Sigmoid colon (tissue), 7 donors: ENCODE results near the gene ETV2. TPM values are rescaled to one million over a fixed set of nuclear protein-coding genes. Genes with fewer than 3 reads are reported as not detected.
A peak's percentile ranks its signal among the peaks of the same experiment; 100 is the strongest.

ENCODE experiments used
- DNase-seq: peaks from one replicate; pipeline ENCODE4 v3.0.0-alpha.2; 2019
- H3K27ac ChIP-seq, 4 donors: fragments of 200-600 bp; sonication (generic); one replicate each; pipeline ENCODE4 v1.5.1; 2016 to 2019; ENCODE audit warnings: mild to moderate bottlenecking in 1 of 4
- H3K27me3 ChIP-seq, 3 donors: fragments of 200-600 bp; sonication (generic); one replicate each; pipeline ENCODE4 v1.5.1; 2019; ENCODE audit warnings: mild to moderate bottlenecking in 1 of 3
- H3K36me3 ChIP-seq, 4 donors: fragments of 200-600 bp; sonication (generic); one replicate each; pipeline ENCODE4 v1.5.1; 2016 to 2019
- H3K4me1 ChIP-seq, 4 donors: fragments of 200-600 bp; sonication (generic); one replicate each; pipeline ENCODE4 v1.5.1; 2017 to 2019
- H3K4me3 ChIP-seq, 4 donors: fragments of 200-600 bp; sonication (generic); one replicate each; pipeline ENCODE4 v1.5.1; 2017 to 2019; ENCODE audit warnings: mild to moderate bottlenecking in 2 of 4, moderate library complexity in 1 of 4
- H3K9me3 ChIP-seq, 4 donors: fragments of 200-600 bp in 3 of 4; sonication (generic) in 3 of 4; one replicate each; pipeline versions ENCODE4 v1.5.1 to v1.6.1; 2013 to 2019
- EP300 ChIP-seq, 4 donors: sonication (generic); formaldehyde crosslinking; IDR thresholded peaks; one replicate each; pipeline ENCODE4 v1.6.1; 2017; ENCODE audit warnings: antibody characterized with exemption in 4 of 4
- POLR2A ChIP-seq, 2 donors: fragments of 450-650 bp; IDR thresholded peaks; one replicate each; pipeline ENCODE4 v1.6.1; 2016; ENCODE audit warnings: antibody characterized with exemption in 2 of 2, mild to moderate bottlenecking in 2 of 2, moderate library complexity in 2 of 2
- POLR2AphosphoS5 ChIP-seq, 4 donors: sonication (generic); formaldehyde crosslinking; IDR thresholded peaks; one replicate each; pipeline ENCODE4 v1.6.1; 2017; ENCODE audit warnings: antibody characterized with exemption in 4 of 4
- WGBS, 2 donors: extraction: QIAGEN DNeasy Blood & Tissue Kit; methylation state at CpG; one replicate each; pipeline ENCODE4 v1.1.7; 2013; 5-methylcytosine and 5-hydroxymethylcytosine counted together
- intact Hi-C: fragments of 100-400 bp; cut with DNase I; formaldehyde crosslinking; loops from one replicate; pipeline ENCODE4 v1.15.1; 2023
- polyA plus RNA-seq, 3 donors: library from polyadenylated mRNA; stranded (reverse); fragments of 200-250 nt; gene quantifications; one replicate each; pipeline ENCODE4 v1.2.3, GENCODE V29; 2013
- total RNA-seq, 4 donors: library from RNA; depleted of rRNA; stranded (reverse); fragments of >200 nt; gene quantifications; one replicate each; pipeline ENCODE4 v1.1.0, GENCODE V29; 2016
- TF ChIP-seq, protein P1 (sequence below), 4 experiments: fragments of 450-650 bp in 3 of 4; fragments of 200-600 bp in 1 of 4; IDR thresholded peaks; one replicate each; pipeline ENCODE4 v1.5.1; 2016 to 2019; ENCODE audit warnings: antibody characterized with exemption in 4 of 4, mild to moderate bottlenecking in 3 of 4, moderate library complexity in 2 of 4
- donor health status: healthy with polysubstance abuse.
- donor health status: Bipolar disorder and iron deficiency.
- donor health status: healthy.

ETV2 gene
- total and polyA plus RNA-seq, 7 donors: 0.55 to 5.4 (median 2.2) TPM; not detected in 1

DNA sequence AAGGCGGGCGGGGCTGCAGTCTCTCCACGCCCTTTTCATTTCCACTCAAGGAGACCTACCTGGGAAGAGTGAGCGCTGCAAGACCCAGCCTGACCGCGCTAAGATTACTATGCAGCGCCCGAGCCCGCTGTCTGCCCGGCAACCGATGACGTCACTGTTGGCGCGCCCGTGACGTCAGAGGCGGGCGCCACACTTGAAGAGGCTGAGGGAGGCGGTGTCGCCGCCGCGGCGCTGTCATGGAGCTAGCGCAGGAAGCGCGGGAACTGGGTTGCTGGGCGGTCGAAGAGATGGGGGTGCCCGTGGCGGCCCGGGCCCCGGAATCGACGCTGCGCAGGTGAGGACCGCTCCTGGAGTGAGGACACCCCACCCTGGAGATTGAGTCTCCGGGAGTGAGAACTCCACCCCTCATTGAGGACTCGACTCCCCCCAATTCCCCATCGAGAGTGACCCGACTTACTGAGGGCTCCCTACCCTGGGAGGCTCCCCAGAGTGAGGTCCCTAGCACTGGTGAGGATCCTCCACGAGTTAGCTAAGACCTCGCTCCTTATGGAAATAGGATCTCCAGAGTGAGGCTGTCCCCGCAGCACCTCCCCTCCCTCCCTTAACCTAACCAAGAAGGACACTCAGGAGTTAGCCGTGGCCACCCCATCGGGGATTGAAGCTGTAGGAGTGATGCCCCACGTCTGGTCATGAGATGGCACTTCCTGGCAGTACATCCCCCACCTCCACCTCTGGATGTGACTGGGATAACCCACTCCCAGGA, 28.8 kb upstream of the ETV2 start, which contains the start of gene HAUS5:
Gene HAUS5 (plus strand): TSS at position 177 of the 763 bp plus-strand sequence. CDS start 60 bp downstream, at position 237.
- H3K9me3 ChIP-seq: no peaks in the 10 kb centered on the region
- H3K4me1 ChIP-seq: peaks cover 0 to 14% (median 10%) of the 10 kb centered on the region in 4 donors
- H3K4me3 ChIP-seq: peak within 1 kb of the TSS; percentile 49 to 79 (median 62)
- peak within 1 kb of the TSS; percentile 44 to 76 (median 68) for H3K27ac ChIP-seq
- H3K27me3 ChIP-seq: no peaks in the 10 kb centered on the region
- intact Hi-C loops: loop anchor here (1.0 to 10.0 kb wide), 3 partner anchors 16 to 348 kb away; partner anchors contain the start of genes TMEM147 and USF2
- H3K36me3 ChIP-seq: no peaks in the 10 kb centered on the region
- peak in 1 of 2 donors; percentile 11 for TF ChIP-seq POLR2A (IDR thresholded peaks at IDR 0.05)
- TF ChIP-seq, protein P1, sequence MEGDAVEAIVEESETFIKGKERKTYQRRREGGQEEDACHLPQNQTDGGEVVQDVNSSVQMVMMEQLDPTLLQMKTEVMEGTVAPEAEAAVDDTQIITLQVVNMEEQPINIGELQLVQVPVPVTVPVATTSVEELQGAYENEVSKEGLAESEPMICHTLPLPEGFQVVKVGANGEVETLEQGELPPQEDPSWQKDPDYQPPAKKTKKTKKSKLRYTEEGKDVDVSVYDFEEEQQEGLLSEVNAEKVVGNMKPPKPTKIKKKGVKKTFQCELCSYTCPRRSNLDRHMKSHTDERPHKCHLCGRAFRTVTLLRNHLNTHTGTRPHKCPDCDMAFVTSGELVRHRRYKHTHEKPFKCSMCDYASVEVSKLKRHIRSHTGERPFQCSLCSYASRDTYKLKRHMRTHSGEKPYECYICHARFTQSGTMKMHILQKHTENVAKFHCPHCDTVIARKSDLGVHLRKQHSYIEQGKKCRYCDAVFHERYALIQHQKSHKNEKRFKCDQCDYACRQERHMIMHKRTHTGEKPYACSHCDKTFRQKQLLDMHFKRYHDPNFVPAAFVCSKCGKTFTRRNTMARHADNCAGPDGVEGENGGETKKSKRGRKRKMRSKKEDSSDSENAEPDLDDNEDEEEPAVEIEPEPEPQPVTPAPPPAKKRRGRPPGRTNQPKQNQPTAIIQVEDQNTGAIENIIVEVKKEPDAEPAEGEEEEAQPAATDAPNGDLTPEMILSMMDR (IDR thresholded peaks at IDR 0.05): no peak
- peak; percentile 57 to 81 (median 76) for TF ChIP-seq POLR2AphosphoS5 (IDR thresholded peaks at IDR 0.05)
- TF ChIP-seq EP300 (IDR thresholded peaks at IDR 0.05): no peak
- WGBS, 2 donors: 0% methylated on average over 47 of the region's 47 CpGs
- peak; percentile 96 for DNase-seq

DNA sequence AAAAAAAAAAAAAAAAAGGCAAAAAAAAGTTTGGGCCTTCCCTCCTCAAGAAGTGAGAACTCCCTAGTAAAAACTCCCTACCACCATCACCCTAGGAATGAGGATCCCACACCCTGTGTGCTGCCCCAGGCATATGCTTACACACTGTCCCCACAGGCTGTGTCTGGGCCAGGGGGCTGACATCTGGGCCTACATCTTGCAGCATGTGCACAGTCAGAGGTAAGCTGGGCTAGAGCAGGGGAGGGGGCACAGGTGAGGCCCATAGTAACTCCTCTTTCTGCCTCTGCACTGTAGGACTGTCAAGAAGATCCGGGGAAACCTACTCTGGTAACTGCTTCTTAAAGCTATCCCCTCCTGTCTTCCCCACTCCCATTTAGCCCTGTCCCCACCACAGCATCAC, 28.0 kb upstream of the ETV2 start:
- Histone ChIP-seq H3K9me3 (no peaks in the 10 kb centered on the region), H3K4me1 (peaks cover 0 to 14% (median 10%) of the 10 kb centered on the region in 4 donors), H3K27ac (no peak overlapping the region), H3K36me3 (no peaks in the 10 kb centered on the region), H3K27me3 (no peaks in the 10 kb centered on the region), H3K4me3 (no peak overlapping the region)
- WGBS, 2 donors: 65 to 82% methylated on average over 1 of the region's 1 CpG
- no peak for DNase-seq
- intact Hi-C loops: loop anchor here (5.0 to 10.0 kb wide), 2 partner anchors 66 to 349 kb away; partner anchors contain the start of genes TMEM147 and USF2
- no peak for TF ChIP-seq POLR2AphosphoS5 (IDR thresholded peaks at IDR 0.05)
- TF ChIP-seq POLR2A (IDR thresholded peaks at IDR 0.05): no peak
- TF ChIP-seq, protein P1 (IDR thresholded peaks at IDR 0.05): no peak
- no peak for TF ChIP-seq EP300 (IDR thresholded peaks at IDR 0.05)

DNA sequence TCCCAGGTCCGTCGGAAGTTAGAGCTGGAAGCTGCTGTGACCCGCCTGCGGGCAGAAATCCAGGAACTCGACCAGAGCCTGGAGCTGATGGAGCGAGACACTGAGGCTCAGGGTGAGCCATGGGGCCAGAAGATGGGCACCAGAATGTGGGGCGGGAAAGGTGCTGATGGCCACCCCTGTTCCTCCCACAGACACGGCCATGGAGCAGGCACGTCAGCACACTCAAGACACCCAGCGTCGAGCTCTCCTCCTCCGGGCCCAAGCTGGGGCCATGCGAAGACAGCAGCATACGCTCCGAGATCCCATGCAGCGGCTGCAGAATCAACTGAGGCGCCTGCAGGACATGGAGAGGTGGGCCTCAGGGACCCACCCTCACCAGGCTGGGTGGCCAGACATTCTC, 26.5 kb upstream of the ETV2 start:
- no peak for DNase-seq
- TF ChIP-seq, protein P1 (IDR thresholded peaks at IDR 0.05): no peak
- TF ChIP-seq POLR2AphosphoS5 (IDR thresholded peaks at IDR 0.05) (no peak), EP300 (IDR thresholded peaks at IDR 0.05) (no peak), POLR2A (IDR thresholded peaks at IDR 0.05) (no peak)
- Histone ChIP-seq H3K36me3 (peaks cover 0 to 2% (median 0%) of the 10 kb centered on the region in 4 donors), H3K4me3 (no peak overlapping the region), H3K4me1 (peaks cover 0 to 14% (median 10%) of the 10 kb centered on the region in 4 donors), H3K9me3 (no peaks in the 10 kb centered on the region), H3K27ac (no peak overlapping the region), H3K27me3 (no peaks in the 10 kb centered on the region)
- intact Hi-C loops: loop anchor here (10.0 kb wide), 1 partner anchor 350 kb away; the partner anchor contains the start of gene USF2
- 95 to 96% methylated on average over 17 of the region's 17 CpGs for WGBS, 2 donors

DNA sequence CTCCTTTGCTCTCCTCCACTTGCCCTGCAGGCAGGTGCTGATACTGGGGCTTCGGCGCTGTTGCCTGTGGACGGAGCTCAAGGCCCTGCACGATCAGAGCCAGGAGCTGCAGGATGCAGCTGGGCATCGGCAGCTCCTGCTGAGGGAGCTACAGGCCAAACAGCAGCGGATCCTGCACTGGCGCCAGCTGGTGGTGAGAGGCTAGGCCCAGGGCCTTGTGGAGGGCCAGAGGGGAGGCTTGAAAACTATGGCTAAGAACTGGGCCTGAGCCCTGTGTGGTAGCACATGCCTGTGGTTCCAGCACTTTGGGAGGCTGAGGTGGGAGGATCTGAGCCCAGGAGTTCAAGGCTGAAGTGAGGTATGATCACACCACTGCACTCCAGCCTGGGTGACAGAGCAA, 22.7 kb upstream of the ETV2 start:
- no peak overlapping the region for H3K27ac ChIP-seq
- no peaks in the 10 kb centered on the region for H3K4me1 ChIP-seq
- WGBS, 2 donors: 85 to 93% methylated on average over 7 of the region's 7 CpGs
- no peak for DNase-seq
- no peaks in the 10 kb centered on the region for H3K9me3 ChIP-seq
- H3K27me3 ChIP-seq: no peaks in the 10 kb centered on the region
- TF ChIP-seq EP300 (IDR thresholded peaks at IDR 0.05) (no peak), POLR2A (IDR thresholded peaks at IDR 0.05) (no peak), POLR2AphosphoS5 (IDR thresholded peaks at IDR 0.05) (no peak)
- TF ChIP-seq, protein P1 (IDR thresholded peaks at IDR 0.05): no peak
- intact Hi-C loops: loop anchor here (10.0 kb wide), 1 partner anchor 354 kb away; the partner anchor contains the start of gene USF2
- peaks cover 0 to 4% (median 2%) of the 10 kb centered on the region in 4 donors for H3K36me3 ChIP-seq
- no peak overlapping the region for H3K4me3 ChIP-seq
